ENCODE measurements around the gene ILDR2.

The ILDR2 gene

GRCh38 chr1:166870584-166870983, 104.8 kb downstream of the ILDR2 start:
- H3K4me3 ChIP-seq (ENCODE audit: low read length), result no peak overlapping the region
- H3K27me3 ChIP-seq (ENCODE audit: control insufficient read depth, insufficient read depth, low read length), result no peaks in the 10 kb centered on the region
- no peak overlapping the region for H3K9ac ChIP-seq (ENCODE audit: low read length)
- H3K36me3 ChIP-seq (ENCODE audit: control insufficient read depth, insufficient read depth, low read length), result no peaks in the 10 kb centered on the region
- no peaks in the 10 kb centered on the region for H3K9me3 ChIP-seq (ENCODE audit: control insufficient read depth, low read length)
- no peaks in the 10 kb centered on the region for H3K4me1 ChIP-seq (ENCODE audit: control insufficient read depth, insufficient read depth, low read length)

- Histone ChIP-seq H3K4me3 (ENCODE audit: low read length) (no peak overlapping the region), H3K36me3 (ENCODE audit: control insufficient read depth, insufficient read depth, low read length) (no peaks in the 10 kb centered on the region), H3K27me3 (ENCODE audit: control insufficient read depth, insufficient read depth, low read length) (no peaks in the 10 kb centered on the region), H3K9ac (ENCODE audit: low read length) (no peak overlapping the region), H3K4me1 (ENCODE audit: control insufficient read depth, insufficient read depth, low read length) (no peaks in the 10 kb centered on the region), H3K9me3 (ENCODE audit: control insufficient read depth, low read length) (no peaks in the 10 kb centered on the region)
These were observed 105.8 kb downstream of the ILDR2 start for GRCh38 chr1:166869318-166870099.

- H3K4me3 ChIP-seq (ENCODE audit: low read length), result no peak overlapping the region
- no peaks in the 10 kb centered on the region for H3K27me3 ChIP-seq (ENCODE audit: control insufficient read depth, insufficient read depth, low read length)
- no peaks in the 10 kb centered on the region for H3K9me3 ChIP-seq (ENCODE audit: control insufficient read depth, low read length)
- no peaks in the 10 kb centered on the region for H3K4me1 ChIP-seq (ENCODE audit: control insufficient read depth, insufficient read depth, low read length)
- no peaks in the 10 kb centered on the region for H3K36me3 ChIP-seq (ENCODE audit: control insufficient read depth, insufficient read depth, low read length)
- no peak overlapping the region for H3K9ac ChIP-seq (ENCODE audit: low read length)
These were observed 106.7 kb downstream of the ILDR2 start for GRCh38 chr1:166868639-166869038.

- no peak overlapping the region for H3K9ac ChIP-seq (ENCODE audit: low read length)
- no peaks in the 10 kb centered on the region for H3K27me3 ChIP-seq (ENCODE audit: control insufficient read depth, insufficient read depth, low read length)
- H3K4me3 ChIP-seq (ENCODE audit: low read length), result no peak overlapping the region
- H3K36me3 ChIP-seq (ENCODE audit: control insufficient read depth, insufficient read depth, low read length), result no peaks in the 10 kb centered on the region
- no peaks in the 10 kb centered on the region for H3K4me1 ChIP-seq (ENCODE audit: control insufficient read depth, insufficient read depth, low read length)
- H3K9me3 ChIP-seq (ENCODE audit: control insufficient read depth, low read length), result no peaks in the 10 kb centered on the region
These were observed 109.4 kb downstream of the ILDR2 start for GRCh38 chr1:166865926-166866325.

DNA sequence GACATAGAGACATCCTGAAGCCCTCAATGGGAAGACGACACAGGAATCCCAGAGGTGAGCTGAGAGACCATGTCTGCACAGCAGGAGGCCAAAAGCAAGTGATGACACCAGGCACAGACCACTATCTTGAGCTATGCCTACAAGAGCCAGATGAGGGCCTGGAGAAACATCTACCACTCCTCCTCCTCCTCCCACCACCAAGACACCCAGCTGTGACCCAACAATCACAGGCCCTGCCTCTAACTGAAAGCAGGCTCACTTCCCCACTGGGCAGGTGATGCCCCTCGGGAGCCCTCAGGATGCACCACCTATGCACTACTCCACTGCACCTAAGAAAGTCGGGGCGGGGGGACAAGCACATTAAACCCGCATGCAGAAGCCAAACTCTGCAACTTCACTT, 115.7 kb downstream of the ILDR2 start:
- Histone ChIP-seq H3K27me3 (ENCODE audit: control insufficient read depth, insufficient read depth, low read length) (no peaks in the 10 kb centered on the region), H3K4me3 (ENCODE audit: low read length) (no peak overlapping the region), H3K36me3 (ENCODE audit: control insufficient read depth, insufficient read depth, low read length) (no peaks in the 10 kb centered on the region), H3K9me3 (ENCODE audit: control insufficient read depth, low read length) (no peaks in the 10 kb centered on the region), H3K4me1 (ENCODE audit: control insufficient read depth, insufficient read depth, low read length) (no peaks in the 10 kb centered on the region), H3K9ac (ENCODE audit: low read length) (no peak overlapping the region)

DNA sequence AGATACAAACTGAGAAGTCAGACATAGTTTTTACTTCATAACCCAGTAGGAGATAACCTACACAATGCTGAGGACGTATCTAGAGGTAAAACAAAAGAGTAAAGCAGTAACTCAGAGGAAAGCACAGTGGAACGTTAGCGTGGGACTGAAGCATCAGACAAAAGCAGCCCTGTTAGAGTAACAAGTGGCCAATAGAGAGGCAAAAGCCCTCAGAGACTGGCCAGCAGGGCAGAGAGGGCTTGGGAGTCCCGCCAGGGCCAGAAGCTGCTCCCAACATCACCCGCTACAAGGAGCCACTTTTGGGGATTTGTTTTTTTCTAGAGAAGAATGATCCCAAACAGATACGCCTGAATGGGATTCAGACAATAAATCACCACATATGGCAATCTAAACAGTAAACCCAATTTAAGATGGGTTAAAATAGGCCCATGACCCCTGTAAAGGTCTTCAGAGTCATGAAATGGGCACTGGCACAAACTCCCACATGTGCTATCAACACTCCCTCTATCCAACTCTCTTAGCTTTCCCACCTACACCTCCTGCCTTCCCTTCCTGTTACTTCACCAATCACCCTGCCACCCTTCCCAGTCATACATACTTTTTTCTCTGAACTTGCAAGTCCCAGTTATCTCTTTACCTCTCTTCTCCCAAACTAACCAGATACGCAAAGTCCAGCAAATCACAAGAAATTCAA, 116.5 kb downstream of the ILDR2 start:
- H3K36me3 ChIP-seq (ENCODE audit: control insufficient read depth, insufficient read depth, low read length), result peaks cover 3% of the 10 kb centered on the region
- no peaks in the 10 kb centered on the region for H3K27me3 ChIP-seq (ENCODE audit: control insufficient read depth, insufficient read depth, low read length)
- no peak overlapping the region for H3K4me3 ChIP-seq (ENCODE audit: low read length)
- no peaks in the 10 kb centered on the region for H3K4me1 ChIP-seq (ENCODE audit: control insufficient read depth, insufficient read depth, low read length)
- H3K9ac ChIP-seq (ENCODE audit: low read length), result no peak overlapping the region
- no peaks in the 10 kb centered on the region for H3K9me3 ChIP-seq (ENCODE audit: control insufficient read depth, low read length)

Measured in mucosa of stomach (tissue), 1 donor.